Keratinocyte (primary cell): Measurements from ENCODE around the gene SAYSD1. TPM values are rescaled to one million over a fixed set of nuclear protein-coding genes. Genes with fewer than 3 reads are reported as not detected.

Experiments used
- DNase-seq: peaks from one replicate; pipeline ENCODE4 v3.0.0-alpha.2; 2011; ENCODE audit warnings: low read depth, missing footprints, low spot score
- FAIRE-seq: peaks from 2 replicates; lab custom pipeline; 2011; peaks lifted over from hg19 to GRCh38; lab: Jason Lieb, UNC
- H2AFZ ChIP-seq: 2 replicates; pipeline ENCODE4 v1.6.0; 2012; ENCODE audit warnings: low read length, control low read depth, inconsistent platforms; ENCODE audit not compliant: control insufficient read depth
- H3K27ac ChIP-seq: 2 replicates; pipeline ENCODE4 v1.5.1; 2011; ENCODE audit warnings: low read length; ENCODE audit not compliant: control insufficient read depth, insufficient read depth
- H3K27me3 ChIP-seq: 3 replicates; pipeline ENCODE4 v1.6.0; 2011; ENCODE audit warnings: low read length; ENCODE audit not compliant: control insufficient read depth, insufficient read depth; ENCODE audit errors: extremely low read depth
- H3K36me3 ChIP-seq, 2 experiments: 2 replicates in 1 of 2; 3 replicates in 1 of 2; pipeline ENCODE4 v1.5.1; 2011; ENCODE audit warnings: low read length in 2 of 2, mild to moderate bottlenecking in 1 of 2; ENCODE audit not compliant: control insufficient read depth in 2 of 2, insufficient read depth in 2 of 2; ENCODE audit errors: extremely low read depth in 1 of 2
- H3K4me1 ChIP-seq: 3 replicates; pipeline ENCODE4 v1.5.1; 2011; ENCODE audit warnings: low read length; ENCODE audit not compliant: control insufficient read depth, insufficient read depth; ENCODE audit errors: extremely low read depth
- H3K4me2 ChIP-seq: 3 replicates; pipeline ENCODE4 v1.6.0; 2011; ENCODE audit warnings: low read depth, low read length; ENCODE audit not compliant: control insufficient read depth, insufficient read depth; ENCODE audit errors: extremely low read depth
- H3K4me3 ChIP-seq, 3 experiments: fragments of 200-600 bp in 1 of 3; sonication (generic) in 1 of 3; 2 replicates in 2 of 3; 3 replicates in 1 of 3; pipeline ENCODE4 v1.5.1; 2011 to 2016; ENCODE audit warnings: low read length in 3 of 3, mild to moderate bottlenecking in 3 of 3, control low read depth in 2 of 3, inconsistent platforms in 1 of 3, low read depth in 1 of 3, mixed read lengths in 1 of 3, mixed run types in 1 of 3, moderate library complexity in 1 of 3; ENCODE audit not compliant: control insufficient read depth in 2 of 3, insufficient read depth in 2 of 3; ENCODE audit errors: extremely low read depth in 1 of 3
- H3K79me2 ChIP-seq: 2 replicates; pipeline ENCODE4 v1.6.0; 2012; ENCODE audit warnings: low read length; ENCODE audit not compliant: control insufficient read depth, insufficient read depth
- H3K9ac ChIP-seq: 3 replicates; pipeline ENCODE4 v1.6.0; 2011; ENCODE audit warnings: low read length; ENCODE audit not compliant: control insufficient read depth, insufficient read depth; ENCODE audit errors: extremely low read depth
- H3K9me1 ChIP-seq: 3 replicates; pipeline ENCODE4 v1.6.0; 2011; ENCODE audit warnings: low read length; ENCODE audit not compliant: control insufficient read depth, insufficient read depth; ENCODE audit errors: extremely low read depth
- H3K9me3 ChIP-seq: 2 replicates; pipeline ENCODE4 v1.5.1; 2012; ENCODE audit warnings: low read depth, low read length; ENCODE audit not compliant: control insufficient read depth
- H4K20me1 ChIP-seq: 3 replicates; pipeline ENCODE4 v1.6.0; 2011; ENCODE audit warnings: low read length; ENCODE audit not compliant: control insufficient read depth, insufficient read depth; ENCODE audit errors: extremely low read depth
- CTCF ChIP-seq, 3 experiments: IDR thresholded peaks in 1 of 3; conservative IDR thresholded peaks in 1 of 3; optimal IDR thresholded peaks in 1 of 3; 2 replicates in 2 of 3; 3 replicates in 1 of 3; pipeline versions ENCODE3 to v1.5.1; 2011; ENCODE audit warnings: low read length in 3 of 3, mild to moderate bottlenecking in 3 of 3, moderate library complexity in 2 of 3, control low read depth in 1 of 3, inconsistent platforms in 1 of 3; ENCODE audit not compliant: insufficient read depth in 2 of 3; ENCODE audit errors: extremely low read depth in 1 of 3
- EZH2 ChIP-seq: IDR thresholded peaks from one replicate; pipeline ENCODE4 v1.6.1; 2012; ENCODE audit warnings: inconsistent platforms, mild to moderate bottlenecking, low read length, moderate library complexity
- dilution Hi-C: fragments of 300-500 bp; cut with MboI; formaldehyde crosslinking; loops from one replicate; pipeline ENCODE4 v1.7.0; 2020; ENCODE audit warnings: low sequenced_read_pairs; ENCODE audit not compliant: extremely low pct_ligation_motif_present
- polyA plus RNA-seq, 5 experiments: library from polyadenylated mRNA; depleted of rRNA in 3 of 5; stranded (reverse) in 3 of 5; stranded (forward) in 1 of 5; unstranded in 1 of 5; fragments of >200 nt; gene quantifications; 1 replicate in 1 of 5; 2 replicates in 3 of 5; 3 replicates in 1 of 5; pipeline versions ENCODE4 v1.2.1 to v1.2.3, GENCODE V29; 2011 to 2012; ENCODE audit warnings: missing spikeins in 2 of 5, low read depth in 1 of 5, low replicate concordance in 1 of 5

The SAYSD1 gene
- polyA plus RNA-seq, 1 donor (not counting 4 experiments of a cell fraction or from before 2014, with no cell fraction given) = 8.4 TPM

GRCh38 chr6:39143238-39143930 lies 28.4 kb upstream of the SAYSD1 start:
- Histone ChIP-seq H3K36me3 (no peaks in the 10 kb centered on the region), H3K27me3 (peaks cover 6% of the 10 kb centered on the region), H3K9me1 (no peaks in the 10 kb centered on the region), H4K20me1 (no peaks in the 10 kb centered on the region), H3K4me3 (peak overlapping the region in 2 of 3 experiments; percentile 23 to 38), H3K9ac (no peak overlapping the region), H2AFZ (peak overlapping the region; percentile 7), H3K9me3 (no peaks in the 10 kb centered on the region), H3K4me2 (peak overlapping the region; percentile 65), H3K79me2 (no peaks in the 10 kb centered on the region), H3K27ac (no peak overlapping the region), H3K4me1 (peaks cover 7% of the 10 kb centered on the region)
- FAIRE-seq = peak; percentile 5
- no peak for DNase-seq
- TF ChIP-seq CTCF (optimal IDR thresholded peaks at IDR 0.05 in 1 of 3, IDR thresholded peaks at IDR 0.05 in 1 of 3, conservative IDR thresholded peaks at IDR 0.05 in 1 of 3; ENCODE audit: extremely low read depth in 1 of 3, insufficient read depth in 2 of 3, low read length in 3 of 3) (no peak), EZH2 (no peak)
- dilution Hi-C loops = no loop called here

GRCh38 chr6:39140556-39141167 lies 25.7 kb upstream of the SAYSD1 start:
- Histone ChIP-seq H3K4me3 (no peak overlapping the region), H3K36me3 (no peaks in the 10 kb centered on the region), H3K79me2 (no peaks in the 10 kb centered on the region), H3K9me3 (no peaks in the 10 kb centered on the region), H3K9me1 (no peaks in the 10 kb centered on the region), H3K4me1 (peaks cover 7% of the 10 kb centered on the region), H2AFZ (no peak overlapping the region), H3K9ac (no peak overlapping the region), H4K20me1 (peaks cover 2% of the 10 kb centered on the region), H3K27me3 (no peaks in the 10 kb centered on the region), H3K4me2 (no peak overlapping the region), H3K27ac (no peak overlapping the region)
- DNase-seq (no peak), FAIRE-seq (no peak)
- TF ChIP-seq CTCF (optimal IDR thresholded peaks at IDR 0.05 in 1 of 3, IDR thresholded peaks at IDR 0.05 in 1 of 3, conservative IDR thresholded peaks at IDR 0.05 in 1 of 3; ENCODE audit: extremely low read depth in 1 of 3, insufficient read depth in 2 of 3, low read length in 3 of 3) (no peak), EZH2 (no peak)
- dilution Hi-C loops = no loop called here
